ENCODE data around the gene B4GALT2. TPM values are rescaled to one million over a fixed set of nuclear protein-coding genes. Genes with fewer than 3 reads are reported as not detected.
A peak's percentile ranks its signal among the peaks of the same experiment; 100 is the strongest.

Gene B4GALT2
- total and polyA plus RNA-seq, 2 experiments from 2014 or later: 81.6 to 97.4 TPM

DNA sequence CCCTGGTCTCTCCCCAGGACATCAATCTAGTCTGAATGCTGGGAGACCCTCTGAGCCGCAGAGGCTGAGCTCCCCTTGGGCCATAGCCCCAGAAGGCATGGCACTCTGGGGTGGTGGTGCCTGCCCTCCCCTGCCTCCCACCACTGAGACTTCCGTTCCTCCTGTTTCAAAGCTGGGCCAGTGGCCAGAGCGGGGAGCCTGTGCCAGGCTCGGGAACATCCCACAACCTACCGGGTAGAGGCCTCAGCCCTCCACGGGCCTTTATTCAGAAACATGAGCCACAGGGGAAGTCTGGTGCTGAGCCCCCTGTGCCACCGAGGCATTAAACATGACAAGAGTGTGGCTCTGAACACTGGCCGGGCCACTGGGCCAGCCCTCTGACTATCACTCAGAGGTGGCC is 20.4 kb downstream of the B4GALT2 start:
- H3K27me3 ChIP-seq: no peaks in the 10 kb centered on the region
- H3K27ac ChIP-seq: no peak overlapping the region
- TF ChIP-seq, protein P1, sequence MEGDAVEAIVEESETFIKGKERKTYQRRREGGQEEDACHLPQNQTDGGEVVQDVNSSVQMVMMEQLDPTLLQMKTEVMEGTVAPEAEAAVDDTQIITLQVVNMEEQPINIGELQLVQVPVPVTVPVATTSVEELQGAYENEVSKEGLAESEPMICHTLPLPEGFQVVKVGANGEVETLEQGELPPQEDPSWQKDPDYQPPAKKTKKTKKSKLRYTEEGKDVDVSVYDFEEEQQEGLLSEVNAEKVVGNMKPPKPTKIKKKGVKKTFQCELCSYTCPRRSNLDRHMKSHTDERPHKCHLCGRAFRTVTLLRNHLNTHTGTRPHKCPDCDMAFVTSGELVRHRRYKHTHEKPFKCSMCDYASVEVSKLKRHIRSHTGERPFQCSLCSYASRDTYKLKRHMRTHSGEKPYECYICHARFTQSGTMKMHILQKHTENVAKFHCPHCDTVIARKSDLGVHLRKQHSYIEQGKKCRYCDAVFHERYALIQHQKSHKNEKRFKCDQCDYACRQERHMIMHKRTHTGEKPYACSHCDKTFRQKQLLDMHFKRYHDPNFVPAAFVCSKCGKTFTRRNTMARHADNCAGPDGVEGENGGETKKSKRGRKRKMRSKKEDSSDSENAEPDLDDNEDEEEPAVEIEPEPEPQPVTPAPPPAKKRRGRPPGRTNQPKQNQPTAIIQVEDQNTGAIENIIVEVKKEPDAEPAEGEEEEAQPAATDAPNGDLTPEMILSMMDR (IDR thresholded peaks at IDR 0.05; ENCODE audit: low read depth, low read length): no peak

DNA sequence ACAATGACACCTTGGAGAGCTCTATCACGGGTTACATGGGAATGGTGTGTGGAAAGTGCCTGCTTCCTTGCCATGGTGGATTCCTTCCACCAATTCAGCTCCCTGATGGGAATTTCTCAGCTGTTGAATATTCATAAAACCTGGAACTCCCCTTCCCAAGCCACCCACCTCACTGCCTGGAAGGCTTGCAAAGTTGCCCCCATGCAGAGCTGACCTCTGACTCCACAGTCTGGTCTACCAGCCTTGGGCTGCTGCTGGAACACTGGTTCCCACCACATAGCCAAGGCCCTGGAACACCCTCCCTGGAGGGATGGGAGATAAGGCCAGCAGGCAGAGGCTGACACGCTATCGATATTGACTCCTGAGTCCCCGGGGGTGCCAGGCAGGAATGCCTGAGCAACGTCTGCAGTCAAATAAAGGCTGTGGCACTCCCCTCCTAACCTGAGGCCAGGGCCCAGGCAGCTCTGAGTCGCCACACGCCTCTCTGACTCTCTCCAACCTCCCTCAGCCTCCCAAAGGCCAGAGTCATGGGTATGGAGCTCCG is 21.2 kb downstream of the B4GALT2 start:
- TF ChIP-seq, protein P1 (IDR thresholded peaks at IDR 0.05; ENCODE audit: low read depth, low read length): no peak
- H3K36me3 ChIP-seq: no peaks in the 10 kb centered on the region
- H3K9me3 ChIP-seq (ENCODE audit: low read depth): no peaks in the 10 kb centered on the region
- no peak for DNase-seq (ENCODE audit: low read depth in 1 of 2, low spot score in 1 of 2)
- H3K4me1 ChIP-seq (ENCODE audit: low read depth): no peaks in the 10 kb centered on the region
- H3K27ac ChIP-seq: no peak overlapping the region
- no peaks in the 10 kb centered on the region for H3K27me3 ChIP-seq
- no peak overlapping the region for H3K4me3 ChIP-seq

More for the DNA sequence above, 20.4 kb downstream of the B4GALT2 start:
- Histone ChIP-seq H3K36me3 (no peaks in the 10 kb centered on the region), H3K9me3 (ENCODE audit: low read depth) (no peaks in the 10 kb centered on the region), H3K4me1 (ENCODE audit: low read depth) (no peaks in the 10 kb centered on the region), H3K4me3 (no peak overlapping the region)
- DNase-seq (ENCODE audit: low read depth in 1 of 2, low spot score in 1 of 2): no peak

DNA sequence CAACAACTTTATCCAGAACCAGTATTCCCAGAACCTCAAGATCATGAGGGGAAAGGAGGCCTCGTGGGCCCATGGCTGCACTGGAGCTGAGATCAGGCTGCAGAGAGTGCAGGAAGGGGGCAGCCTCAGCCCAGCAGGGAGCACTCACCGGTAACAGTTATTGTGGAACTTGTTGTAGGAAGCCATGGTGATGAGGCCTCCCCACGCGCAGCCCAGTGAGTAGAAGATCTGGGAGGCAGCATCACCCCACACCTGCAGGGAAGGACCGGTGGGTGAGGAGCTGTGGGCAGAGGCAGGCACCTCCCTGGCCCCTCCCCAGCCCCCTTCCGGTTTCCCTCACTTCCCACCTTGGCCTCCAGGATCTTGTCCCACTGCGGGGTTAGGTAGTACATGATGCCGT is 23.2 kb downstream of the B4GALT2 start:
- DNase-seq (ENCODE audit: low read depth in 1 of 2, low spot score in 1 of 2): no peak
- TF ChIP-seq, protein P1 (IDR thresholded peaks at IDR 0.05; ENCODE audit: low read depth, low read length): no peak
- Histone ChIP-seq H3K4me1 (ENCODE audit: low read depth) (no peaks in the 10 kb centered on the region), H3K4me3 (no peak overlapping the region), H3K9me3 (ENCODE audit: low read depth) (no peaks in the 10 kb centered on the region), H3K27ac (no peak overlapping the region), H3K36me3 (no peaks in the 10 kb centered on the region), H3K27me3 (no peaks in the 10 kb centered on the region)

DNA sequence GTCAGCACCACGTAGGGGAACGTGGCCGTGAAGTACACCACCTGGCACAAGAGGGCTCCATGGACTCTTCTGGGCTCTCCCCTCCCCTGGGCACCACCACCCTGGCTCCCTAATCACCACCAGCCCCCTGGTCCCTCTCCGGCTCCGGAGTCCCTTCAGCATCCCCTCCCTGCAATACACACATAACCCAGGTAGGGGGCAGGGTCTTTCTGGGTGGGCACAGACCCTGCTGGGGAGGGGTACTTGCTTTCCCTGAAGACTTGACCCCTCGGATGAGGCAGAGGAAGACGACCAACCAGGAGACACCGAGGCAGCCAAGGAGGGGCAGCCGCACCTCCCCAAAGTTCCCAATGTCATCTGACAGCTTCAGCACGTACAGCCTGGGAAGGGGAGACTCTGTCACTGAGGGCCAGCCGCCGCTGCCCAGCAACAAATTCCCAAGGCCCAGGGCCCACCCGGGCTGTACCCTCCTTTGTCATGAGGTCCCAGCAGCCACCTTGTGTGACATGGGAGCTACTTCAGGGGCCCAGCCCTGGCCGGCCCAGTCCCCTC is 23.7 kb downstream of the B4GALT2 start:
- Histone ChIP-seq H3K27ac (no peak overlapping the region), H3K4me3 (no peak overlapping the region), H3K4me1 (ENCODE audit: low read depth) (no peaks in the 10 kb centered on the region), H3K36me3 (no peaks in the 10 kb centered on the region), H3K9me3 (ENCODE audit: low read depth) (no peaks in the 10 kb centered on the region), H3K27me3 (no peaks in the 10 kb centered on the region)
- TF ChIP-seq, protein P1 (IDR thresholded peaks at IDR 0.05; ENCODE audit: low read depth, low read length): peak; percentile 22
- DNase-seq (ENCODE audit: low read depth in 1 of 2, low spot score in 1 of 2): no peak

DNA sequence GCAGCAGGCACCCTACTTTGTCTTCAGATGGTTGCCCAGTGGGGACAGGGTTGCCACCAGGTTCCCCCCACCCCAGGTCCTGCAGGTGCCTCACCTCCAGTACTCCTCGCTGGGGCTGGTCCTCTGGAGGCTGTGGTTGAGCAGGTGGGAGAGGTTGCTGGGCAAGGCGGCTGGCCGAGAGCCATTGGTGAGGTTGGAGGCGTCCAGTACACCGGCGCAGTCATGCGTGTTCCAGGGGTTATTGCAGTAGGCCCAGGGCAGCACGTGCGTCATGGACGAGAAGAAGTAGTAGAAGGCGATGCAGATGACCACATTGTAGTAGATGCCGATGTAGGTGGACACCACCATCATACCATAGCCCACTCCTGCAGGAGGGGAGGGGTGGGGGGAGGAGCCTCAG is 29.2 kb downstream of the B4GALT2 start:
- Histone ChIP-seq H3K4me1 (ENCODE audit: low read depth) (no peaks in the 10 kb centered on the region), H3K9me3 (ENCODE audit: low read depth) (no peaks in the 10 kb centered on the region), H3K27me3 (no peaks in the 10 kb centered on the region), H3K27ac (no peak overlapping the region), H3K36me3 (no peaks in the 10 kb centered on the region), H3K4me3 (no peak overlapping the region)
- DNase-seq (ENCODE audit: low read depth in 1 of 2, low spot score in 1 of 2): no peak
- TF ChIP-seq, protein P1 (IDR thresholded peaks at IDR 0.05; ENCODE audit: low read depth, low read length): no peak

Data from cardiac muscle cell (in vitro differentiated cells and primary cell).